GM19372 (cell line): ENCODE results near the gene SAMD3.
"Not testable (repeated sequence)": the region's sequence is repeated elsewhere in the genome, so short reads cannot be mapped to it uniquely, and the experiment has no call there.

Source experiments
- ATAC-seq: cut with Tn5 transposase; IDR thresholded peaks from one replicate; pipeline ENCODE4 v1.9.1; 2021; ENCODE audit warnings: mild to moderate bottlenecking, low read depth, moderate library complexity; ENCODE audit not compliant: unreplicated experiment

The SAMD3 gene

DNA sequence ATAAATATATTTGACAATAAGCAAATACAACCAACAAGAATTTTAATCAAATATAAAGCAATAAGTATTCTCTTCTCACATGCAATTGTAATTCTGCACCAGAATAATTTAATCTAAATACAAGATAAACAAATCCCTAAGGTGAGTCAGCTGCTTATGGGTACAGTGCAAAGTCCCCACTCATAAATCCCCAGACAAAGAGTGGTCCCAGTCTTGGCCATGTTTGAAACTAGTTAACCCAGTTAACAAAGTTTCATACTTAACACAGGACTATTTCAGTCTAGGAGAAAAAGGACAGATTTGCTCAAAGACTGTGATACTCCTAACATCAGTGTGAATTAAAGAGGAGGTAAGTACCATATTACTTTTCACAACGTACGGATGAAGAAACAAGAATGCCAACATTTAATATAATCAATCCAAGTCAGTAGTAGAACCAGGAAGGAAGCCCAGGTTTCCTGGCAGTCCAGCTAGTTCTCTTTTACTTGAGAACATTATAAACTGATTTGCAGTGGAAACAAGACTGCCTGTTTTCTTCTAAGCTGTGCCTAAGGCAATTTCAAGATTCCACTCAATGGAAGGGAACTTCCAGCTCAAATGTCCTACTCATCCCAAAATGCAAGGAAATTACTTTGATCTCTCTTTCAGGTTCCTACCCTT, 10.4 kb downstream of the SAMD3 start:
- ATAC-seq = no peak

GRCh38 chr6:130211691-130212090, 11.1 kb downstream of the SAMD3 start:
- no peak for ATAC-seq

DNA sequence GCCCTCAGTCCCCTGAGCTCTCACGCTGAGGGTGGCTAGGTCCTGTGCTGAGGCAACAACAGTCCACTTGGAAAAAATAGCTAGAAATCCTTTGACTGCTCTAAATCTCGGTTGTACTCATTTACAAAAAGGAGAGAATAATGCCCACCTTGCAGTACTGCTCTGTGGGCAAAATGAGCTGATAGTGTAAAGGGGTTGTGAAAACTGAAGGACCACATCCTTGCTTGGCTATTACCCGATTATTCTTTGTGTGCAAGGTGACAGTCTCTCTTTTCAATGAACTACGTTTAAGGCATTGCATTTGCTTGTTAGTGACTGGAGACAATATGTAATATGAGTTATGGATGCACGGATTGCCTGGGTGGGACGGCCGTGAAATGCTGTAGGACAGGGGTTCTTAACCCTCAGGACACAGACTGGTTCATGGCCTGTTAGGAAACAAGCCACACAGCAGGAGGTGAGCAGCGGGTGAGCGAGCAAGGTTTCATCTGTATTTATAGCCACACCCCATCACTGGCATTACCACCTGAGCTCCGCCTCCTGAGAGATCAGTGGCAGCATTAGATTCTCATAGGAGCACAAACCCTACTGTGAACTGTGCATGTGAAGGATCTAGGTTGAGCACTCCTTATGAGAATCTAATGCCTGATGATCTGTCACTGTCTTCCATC, 14.6 kb downstream of the SAMD3 start:
- ATAC-seq = no peak

DNA sequence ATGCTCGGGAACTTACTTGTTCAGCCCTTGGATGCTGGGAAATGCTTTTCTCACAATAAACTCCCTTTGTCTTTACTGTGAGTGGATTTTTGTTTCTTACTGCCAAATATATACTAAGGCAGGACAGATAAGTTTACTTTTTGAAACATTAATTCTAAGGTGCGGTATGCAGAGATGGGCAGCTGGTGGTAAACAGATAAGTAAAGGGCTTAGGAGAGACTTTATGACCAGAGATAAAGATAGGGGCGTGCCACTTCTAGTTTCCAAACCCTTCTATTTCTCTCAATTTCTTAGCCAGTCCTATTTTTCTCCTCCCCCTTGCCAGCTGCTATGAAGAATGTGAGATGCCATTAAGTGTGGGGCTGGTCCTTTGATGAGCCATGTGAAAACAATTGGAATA, 16.3 kb downstream of the SAMD3 start:
- no peak for ATAC-seq

DNA sequence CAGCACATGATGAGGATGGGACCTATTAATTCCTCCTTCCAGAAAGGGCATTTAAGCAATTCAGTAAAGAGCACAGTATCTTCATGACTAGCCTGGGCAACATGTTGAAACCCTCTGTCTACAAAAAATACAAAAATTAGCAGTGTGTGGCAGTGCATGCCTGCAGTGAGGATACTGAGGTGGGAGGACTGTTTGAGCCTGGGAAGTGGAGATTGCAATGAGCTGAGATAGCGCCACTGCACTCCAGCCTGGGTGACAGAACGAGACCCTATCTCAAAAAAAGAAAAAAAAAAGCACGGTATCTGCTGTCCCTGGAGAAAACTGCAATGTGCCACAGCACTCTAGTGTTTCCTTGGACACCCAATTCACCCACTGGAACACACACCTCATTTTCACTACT, 18.4 kb downstream of the SAMD3 start:
- no peak for ATAC-seq

DNA sequence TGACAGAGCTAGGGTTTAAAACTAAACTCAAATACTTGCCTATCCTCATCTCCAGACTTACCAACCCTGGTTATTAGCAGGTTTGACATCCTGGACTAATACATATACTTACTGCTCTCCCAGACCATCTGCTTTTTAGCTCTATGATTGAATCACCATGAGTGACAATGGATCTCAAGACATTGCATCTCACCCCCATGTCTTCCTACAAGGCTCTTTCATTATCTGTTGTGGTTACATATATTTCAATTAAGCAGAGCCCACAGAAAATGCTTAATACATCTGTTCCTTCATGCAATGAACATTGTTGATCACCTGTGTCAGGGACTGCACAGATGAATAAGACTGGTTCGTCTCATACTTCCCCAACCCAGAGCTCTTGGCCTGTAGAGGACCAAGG, 19.4 kb downstream of the SAMD3 start:
- no peak for ATAC-seq

GRCh38 chr6:130202782-130203181, 20.0 kb downstream of the SAMD3 start:
- peak; percentile 74 for ATAC-seq

DNA sequence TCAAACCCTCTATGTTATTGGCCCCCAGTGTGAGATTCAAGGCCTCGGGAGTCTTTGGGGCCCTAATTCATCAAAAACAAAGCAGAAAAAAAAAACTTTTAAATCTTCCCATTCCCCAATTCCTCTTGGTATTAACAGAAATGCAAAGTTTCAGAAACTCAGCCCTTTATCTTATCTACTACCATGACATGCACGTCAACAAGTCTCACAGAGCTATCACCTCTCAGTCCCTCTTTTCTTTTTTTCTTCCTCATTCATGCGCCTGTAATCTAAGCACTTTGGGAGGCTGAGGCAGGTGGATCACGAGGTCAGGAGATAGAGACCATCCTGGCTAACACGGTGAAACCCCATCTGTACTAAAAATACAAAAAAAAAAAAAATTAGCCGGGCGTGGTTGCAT, 22.7 kb downstream of the SAMD3 start:
- no peak for ATAC-seq

- ATAC-seq = no peak
Measured at GRCh38 chr6:130198483-130199035, 24.2 kb downstream of the SAMD3 start.

DNA sequence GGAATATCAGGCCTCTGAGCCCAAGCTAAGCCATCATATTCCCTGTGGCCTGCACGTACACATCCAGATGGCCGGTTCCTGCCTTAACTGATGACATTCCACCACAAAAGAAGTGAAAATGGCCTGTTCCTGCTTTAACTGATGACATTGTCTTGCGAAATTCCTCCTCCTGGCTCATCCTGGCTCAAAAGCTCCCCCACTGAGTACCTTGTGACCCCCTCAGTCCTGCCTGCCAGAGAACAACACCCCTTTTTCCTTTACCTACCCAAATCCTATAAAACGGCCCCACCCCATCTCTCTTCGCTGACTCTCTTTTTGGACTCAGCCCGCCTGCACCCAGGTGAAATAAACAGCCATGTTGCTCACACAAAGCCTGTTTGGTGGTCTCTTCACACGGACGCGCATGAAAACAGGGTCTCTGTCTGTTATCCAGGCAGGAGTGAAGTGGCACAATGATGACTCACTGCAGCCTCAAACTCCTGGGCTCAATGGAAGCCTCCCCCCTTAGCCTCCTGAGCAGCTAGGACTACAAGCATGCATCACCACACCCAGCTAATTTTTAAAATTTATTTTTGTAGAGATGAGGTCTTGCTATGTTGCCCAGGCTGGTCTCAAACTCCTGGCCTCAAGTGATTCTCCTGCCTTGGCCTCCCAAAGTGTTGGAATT, 24.8 kb downstream of the SAMD3 start:
- ATAC-seq = not testable (repeated sequence)

DNA sequence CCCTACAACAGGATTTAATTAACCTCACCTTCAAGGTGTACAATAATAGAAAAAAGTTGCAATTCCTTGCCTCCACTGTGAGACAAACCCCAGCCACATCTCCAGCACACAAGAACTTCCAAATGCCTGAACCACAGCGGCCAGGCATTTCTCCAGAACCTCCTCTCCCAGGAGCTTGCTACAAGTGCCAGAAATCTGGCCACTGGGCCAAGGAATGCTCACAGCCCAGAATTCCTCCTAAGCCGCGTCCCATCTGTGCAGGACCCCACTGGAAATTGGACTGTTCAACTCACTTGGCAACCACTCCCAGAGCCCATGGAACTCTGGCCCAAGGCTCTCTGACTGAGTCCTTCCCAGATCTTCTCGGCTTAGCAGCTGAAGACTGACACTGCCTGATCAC, 28.3 kb downstream of the SAMD3 start:
- ATAC-seq = not testable (repeated sequence)

GRCh38 chr6:130190701-130191690, 31.8 kb downstream of the SAMD3 start:
- ATAC-seq = no peak

GRCh38 chr6:130189531-130190397, 33.0 kb downstream of the SAMD3 start:
- ATAC-seq = no peak

GRCh38 chr6:130188207-130188899, 34.4 kb downstream of the SAMD3 start:
- no peak for ATAC-seq

GRCh38 chr6:130187335-130188206, 35.2 kb downstream of the SAMD3 start:
- ATAC-seq = no peak

DNA sequence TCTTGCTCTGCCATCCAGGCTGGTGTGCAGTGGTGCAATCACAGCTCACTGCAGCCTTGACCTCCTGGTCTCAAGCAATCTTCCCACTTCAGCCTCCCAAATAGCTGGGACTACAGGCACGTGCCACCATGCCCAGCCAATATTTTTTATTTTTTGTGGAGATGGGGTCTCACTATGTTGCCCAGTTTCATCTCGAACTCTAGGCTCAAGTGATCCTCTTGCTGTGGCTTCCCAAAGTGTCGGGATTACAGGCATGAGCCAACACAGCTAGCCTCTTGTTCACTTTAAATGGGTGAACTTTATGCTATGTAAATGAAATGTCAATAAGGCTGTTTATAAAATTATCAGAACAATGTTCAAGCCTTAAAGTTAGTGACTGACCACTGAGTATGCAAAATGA, 37.1 kb downstream of the SAMD3 start:
- ATAC-seq = no peak

DNA sequence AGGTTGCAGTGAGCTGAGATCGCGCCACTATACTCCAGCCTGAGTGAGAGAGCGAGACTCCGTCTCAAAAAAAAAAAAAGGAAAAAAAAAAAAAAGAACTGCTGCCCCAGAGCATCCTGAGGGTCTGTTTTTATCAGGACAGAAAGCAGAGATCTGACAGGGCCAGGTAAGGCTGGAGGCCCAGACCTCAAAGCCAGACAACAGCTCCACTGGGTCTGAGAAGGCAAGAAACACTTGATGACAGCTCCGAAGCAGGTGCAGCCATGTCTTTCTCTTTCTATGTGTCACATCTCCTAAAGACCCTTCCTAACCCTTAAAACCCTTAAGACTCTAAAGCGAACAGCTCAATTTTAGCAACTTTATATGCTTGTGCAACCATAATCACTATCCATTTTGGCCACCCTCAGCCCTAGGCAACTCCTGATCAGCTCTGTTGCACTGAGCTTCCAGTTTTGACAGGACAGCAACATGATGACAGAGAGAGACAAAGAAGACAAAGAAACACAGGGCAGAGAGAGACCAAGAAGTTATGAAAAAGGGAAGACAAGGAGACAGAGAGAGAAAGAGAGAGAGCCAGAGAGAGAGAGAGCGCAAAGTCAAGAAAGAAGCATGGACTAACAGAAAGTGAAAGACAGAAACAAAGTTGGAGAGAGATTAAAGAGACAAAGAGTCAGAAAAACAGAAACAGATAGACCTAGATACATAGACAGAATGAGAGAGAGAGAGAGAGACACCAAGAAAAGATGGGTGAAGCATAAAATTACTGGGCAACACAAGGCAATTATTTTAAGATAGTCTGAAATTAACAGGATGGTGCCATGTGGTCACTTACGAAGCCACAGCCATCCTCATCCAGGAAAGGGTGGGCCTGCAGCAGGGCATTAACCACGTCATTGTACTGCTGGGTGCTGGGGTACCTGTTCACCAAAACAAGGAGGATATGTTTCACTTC, 39.2 kb downstream of the SAMD3 start:
- no peak for ATAC-seq
